Left lung (tissue), 10 donors: ENCODE results near the gene ASIC4. TPM values are rescaled to one million over a fixed set of nuclear protein-coding genes. Genes with fewer than 3 reads are reported as not detected.

Experiments
- ATAC-seq: fragments of 200-7000 bp; cut with Tn5 transposase; one replicate; pipeline ENCODE4 v1.9.1; 2020; ENCODE audit warnings: moderate library complexity
- DNase-seq, 4 donors: peaks; one replicate each; pipeline ENCODE4 v3.0.0-alpha.2; 2013 to 2020
- H3K27ac ChIP-seq, 2 donors: fragments of 200-600 bp; sonication (generic) in 1 of 2; one replicate each; pipeline versions ENCODE4 v1.5.0 to v1.8.0; 2020 to 2021
- H3K27me3 ChIP-seq, 2 donors: fragments of 200-600 bp; sonication (generic) in 1 of 2; one replicate each; pipeline versions ENCODE4 v1.5.0 to v1.8.0; 2020 to 2021
- H3K36me3 ChIP-seq, 2 donors: fragments of 200-600 bp; sonication (generic) in 1 of 2; one replicate each; pipeline versions ENCODE4 v1.5.0 to v1.8.0; 2020 to 2021
- H3K4me1 ChIP-seq, 2 donors: fragments of 200-600 bp; one replicate each; pipeline ENCODE4 v1.8.0; 2021
- H3K4me3 ChIP-seq, 2 donors: fragments of 200-600 bp; sonication (generic) in 1 of 2; one replicate each; pipeline versions ENCODE4 v1.5.0 to v1.8.0; 2020 to 2021; ENCODE audit warnings: mild to moderate bottlenecking in 1 of 2
- H3K9me3 ChIP-seq, 2 donors: fragments of 200-600 bp; sonication (generic) in 1 of 2; one replicate each; pipeline versions ENCODE4 v1.5.0 to v1.8.0; 2020 to 2021
- intact Hi-C, 2 donors: fragments of 100-400 bp; cut with DNase I; formaldehyde crosslinking; loops; one replicate each; pipeline versions ENCODE4 v1.11.2 to v1.14.2; 2022
- polyA plus RNA-seq, 6 donors: library from polyadenylated mRNA; unstranded; fragments of 120-200 nt; gene quantifications; one replicate each; pipeline ENCODE4 v1.2.1, GENCODE V29; 2013; ENCODE audit not compliant: insufficient read length in 6 of 6
- total RNA-seq, 2 donors: library from RNA; stranded (reverse); fragmentation: NEBNext Ultra II Directional; extraction: Animal tissue kit (Norgen Biotek cat#: 25700); gene quantifications; one replicate each; pipeline ENCODE4 v1.2.1, GENCODE V29; 2021
- TF ChIP-seq, protein P1 (sequence below), 2 donors: fragments of 200-600 bp; sonication (generic) in 1 of 2; IDR thresholded peaks; one replicate each; pipeline versions ENCODE4 v1.5.0 to v1.8.0; 2021; ENCODE audit warnings: antibody characterized with exemption in 2 of 2
- donor health status: DM: no; HTN: yes; CAD: no.
- donor health status: DM: no; HTN: no; CAD: no.

ASIC4 gene
- total and polyA plus RNA-seq, 8 donors: 0.07 to 0.37 (median 0.20) TPM; not detected in 2

DNA sequence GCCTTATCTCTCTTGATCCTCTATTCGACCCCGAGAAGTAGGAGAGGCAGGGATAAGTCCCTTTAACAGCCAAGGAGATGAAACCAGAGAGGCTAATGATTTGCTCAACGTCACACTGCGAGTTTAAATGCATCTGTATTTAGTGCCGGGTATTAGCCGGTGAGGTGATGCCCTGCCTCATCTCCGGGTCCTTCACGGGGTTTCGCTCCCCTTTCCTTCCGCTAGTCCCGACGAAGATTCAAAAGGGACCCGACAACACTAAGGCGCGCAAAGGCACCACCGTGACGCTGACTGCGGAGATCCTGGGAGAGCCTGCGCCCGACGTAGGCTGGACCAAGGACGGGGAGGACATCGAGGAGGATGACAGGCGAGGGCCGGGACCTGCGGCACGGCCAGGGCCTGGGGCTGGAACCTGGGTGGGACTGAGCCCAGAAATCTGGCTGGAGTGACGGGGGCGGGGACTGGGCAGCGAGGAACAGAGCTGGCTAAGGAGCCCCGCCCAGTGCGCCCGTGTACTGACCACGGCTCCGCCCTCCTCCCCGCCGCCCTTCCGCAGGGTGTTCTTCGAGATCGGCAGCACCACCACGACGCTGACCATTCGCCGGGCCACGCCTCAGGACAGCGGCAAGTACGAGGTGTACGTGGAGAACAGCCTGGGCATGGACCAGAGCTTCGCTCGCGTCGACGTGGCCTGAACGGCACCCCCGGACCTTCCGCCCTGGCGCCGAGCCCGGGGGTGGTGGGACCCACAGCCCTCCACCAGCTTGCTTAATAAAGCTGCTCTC lies 16.6 kb upstream of the ASIC4 start:
- Histone ChIP-seq H3K4me1 (peaks cover 11 to 30% of the 10 kb centered on the region in 2 donors), H3K9me3 (no peaks in the 10 kb centered on the region), H3K36me3 (peaks cover 0 to 16% of the 10 kb centered on the region in 2 donors), H3K27me3 (peaks cover 23 to 52% of the 10 kb centered on the region in 2 donors), H3K27ac (peak overlapping the region; percentile 91 to 93), H3K4me3 (peak overlapping the region; percentile 74 to 79)
- TF ChIP-seq, protein P1, sequence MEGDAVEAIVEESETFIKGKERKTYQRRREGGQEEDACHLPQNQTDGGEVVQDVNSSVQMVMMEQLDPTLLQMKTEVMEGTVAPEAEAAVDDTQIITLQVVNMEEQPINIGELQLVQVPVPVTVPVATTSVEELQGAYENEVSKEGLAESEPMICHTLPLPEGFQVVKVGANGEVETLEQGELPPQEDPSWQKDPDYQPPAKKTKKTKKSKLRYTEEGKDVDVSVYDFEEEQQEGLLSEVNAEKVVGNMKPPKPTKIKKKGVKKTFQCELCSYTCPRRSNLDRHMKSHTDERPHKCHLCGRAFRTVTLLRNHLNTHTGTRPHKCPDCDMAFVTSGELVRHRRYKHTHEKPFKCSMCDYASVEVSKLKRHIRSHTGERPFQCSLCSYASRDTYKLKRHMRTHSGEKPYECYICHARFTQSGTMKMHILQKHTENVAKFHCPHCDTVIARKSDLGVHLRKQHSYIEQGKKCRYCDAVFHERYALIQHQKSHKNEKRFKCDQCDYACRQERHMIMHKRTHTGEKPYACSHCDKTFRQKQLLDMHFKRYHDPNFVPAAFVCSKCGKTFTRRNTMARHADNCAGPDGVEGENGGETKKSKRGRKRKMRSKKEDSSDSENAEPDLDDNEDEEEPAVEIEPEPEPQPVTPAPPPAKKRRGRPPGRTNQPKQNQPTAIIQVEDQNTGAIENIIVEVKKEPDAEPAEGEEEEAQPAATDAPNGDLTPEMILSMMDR (IDR thresholded peaks at IDR 0.05): no peak
- DNase-seq (peak; percentile 53 to 98 (median 80)), ATAC-seq (peak; percentile 89)
- intact Hi-C loops: no loop called here

DNA sequence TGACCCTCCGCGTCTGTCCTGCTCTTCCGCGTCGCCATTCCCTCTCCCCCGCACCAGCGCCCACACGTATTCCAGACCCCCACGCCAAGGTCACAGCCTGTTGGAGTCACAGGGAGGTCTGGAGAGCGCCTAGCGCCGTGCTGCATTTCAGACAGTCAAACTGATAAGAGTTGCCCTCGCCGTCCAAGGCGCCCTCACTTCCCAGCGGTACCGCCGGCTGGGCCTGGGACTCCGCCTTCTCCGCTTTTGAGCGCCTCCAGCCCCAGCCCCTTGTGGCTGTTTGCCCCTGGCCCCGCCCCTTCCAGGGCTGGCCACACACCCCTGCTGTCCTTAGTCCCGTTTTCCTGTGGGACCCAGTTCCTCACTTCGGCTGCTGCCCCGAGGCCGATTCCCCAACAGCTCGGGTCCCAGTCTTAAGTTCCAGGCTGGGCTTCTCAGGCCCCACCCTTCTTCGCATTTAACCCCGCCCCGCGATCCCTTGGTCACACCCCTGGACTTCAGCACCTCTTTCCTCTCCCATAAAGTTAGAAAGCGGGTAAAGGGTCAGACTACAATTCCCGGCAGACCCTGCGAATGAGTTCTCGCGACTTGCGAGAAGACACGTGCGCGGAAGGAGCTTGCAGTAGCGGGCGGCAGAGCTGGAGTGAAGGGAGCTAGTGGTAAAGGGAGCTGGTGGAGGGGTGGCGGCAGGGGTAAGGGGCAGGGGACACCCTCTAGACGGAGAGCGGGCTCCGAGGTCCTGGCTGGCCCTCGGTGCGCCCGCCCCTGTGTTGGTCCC lies 15.8 kb upstream of the ASIC4 start, which contains the start of gene GMPPA:
Gene GMPPA (plus strand): TSS at position 612 of the 778 bp plus-strand sequence. CDS start 1,085 bp downstream, outside the sequence.
- intact Hi-C loops: no loop called here
- H3K36me3 ChIP-seq: peaks cover 0 to 23% of the 10 kb centered on the region in 2 donors
- H3K9me3 ChIP-seq: no peaks in the 10 kb centered on the region
- peak within 1 kb of the TSS; percentile 91 to 93 for H3K27ac ChIP-seq
- H3K4me1 ChIP-seq: peaks cover 11 to 30% of the 10 kb centered on the region in 2 donors
- TF ChIP-seq, protein P1 (IDR thresholded peaks at IDR 0.05): no peak
- ATAC-seq: peak; percentile 93
- peaks cover 23 to 44% of the 10 kb centered on the region in 2 donors for H3K27me3 ChIP-seq
- H3K4me3 ChIP-seq: peak within 1 kb of the TSS; percentile 74 to 79
- peak; percentile 97 to 98 (median 97) for DNase-seq

- TF ChIP-seq, protein P1 (IDR thresholded peaks at IDR 0.05): no peak
Observed at GRCh38 chr2:219499058-219499307, 15.3 kb upstream of the ASIC4 start.

DNA sequence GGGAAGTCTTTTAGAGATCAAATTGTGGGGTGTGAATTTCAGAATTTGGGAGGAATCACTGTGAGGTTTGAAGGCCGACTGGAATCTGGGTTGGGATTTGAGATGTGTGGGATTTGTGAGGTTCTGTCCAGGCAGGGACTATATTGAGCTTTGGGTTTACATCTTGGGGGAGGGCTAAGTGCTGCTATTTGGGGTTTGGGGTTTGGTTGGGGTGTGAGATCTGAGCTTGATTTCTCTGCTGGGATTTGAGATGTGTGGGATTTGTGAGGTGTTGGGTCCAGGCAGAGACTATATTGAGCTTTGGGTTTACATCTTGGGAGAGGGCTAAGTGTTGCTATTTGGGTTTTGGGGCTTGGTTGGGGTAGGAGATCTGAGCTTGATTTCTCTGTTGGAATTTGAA lies 14.7 kb upstream of the ASIC4 start:
- Histone ChIP-seq H3K4me3 (peak overlapping the region; percentile 74 to 79), H3K27ac (no peak overlapping the region), H3K4me1 (peaks cover 11 to 30% of the 10 kb centered on the region in 2 donors), H3K36me3 (peaks cover 0 to 34% of the 10 kb centered on the region in 2 donors), H3K9me3 (no peaks in the 10 kb centered on the region), H3K27me3 (peaks cover 23 to 33% of the 10 kb centered on the region in 2 donors)
- DNase-seq (no peak), ATAC-seq (no peak)
- TF ChIP-seq, protein P1 (IDR thresholded peaks at IDR 0.05): no peak
- intact Hi-C loops: no loop called here

More at GRCh38 chr2:219499058-219499307, 15.3 kb upstream of the ASIC4 start:
- Histone ChIP-seq H3K27ac (peak overlapping the region; percentile 91 to 93), H3K36me3 (peaks cover 0 to 28% of the 10 kb centered on the region in 2 donors), H3K9me3 (no peaks in the 10 kb centered on the region), H3K4me1 (peaks cover 11 to 30% of the 10 kb centered on the region in 2 donors), H3K4me3 (peak overlapping the region; percentile 74 to 79), H3K27me3 (peaks cover 23 to 39% of the 10 kb centered on the region in 2 donors)
- DNase-seq (no peak), ATAC-seq (no peak)
- intact Hi-C loops: no loop called here

- no peaks in the 10 kb centered on the region for H3K9me3 ChIP-seq
- no peak for ATAC-seq
- H3K27ac ChIP-seq: no peak overlapping the region
- peaks cover 0 to 40% of the 10 kb centered on the region in 2 donors for H3K36me3 ChIP-seq
- H3K4me3 ChIP-seq: no peak overlapping the region
- intact Hi-C loops: no loop called here
- no peak for DNase-seq
- TF ChIP-seq, protein P1 (IDR thresholded peaks at IDR 0.05): no peak
- peaks cover 22 to 27% of the 10 kb centered on the region in 2 donors for H3K27me3 ChIP-seq
- peaks cover 11 to 30% of the 10 kb centered on the region in 2 donors for H3K4me1 ChIP-seq
Observed at GRCh38 chr2:219500135-219500534, 14.1 kb upstream of the ASIC4 start.
